ENCODE measurements around the gene SLCO4C1. TPM values are rescaled to one million over a fixed set of nuclear protein-coding genes. Genes with fewer than 3 reads are reported as not detected.

Gene SLCO4C1
- total RNA-seq, 1 donor from 2014 or later: 2.0 TPM

Other genes starting within 250 kb of the SLCO4C1 start
- not detected in 2 replicates for gene SLCO6A1, start 202.7 kb upstream of the SLCO4C1 start, total RNA-seq

All from T-helper 2 cell treated with Interferon-gamma antibody and Interleukin-4, amounts not matched to agents 100 ng/mL and 5 ng/mL, for 36 hours (primary cell).